HEK293 (cell line): ENCODE data around the gene EREG.

Experiments
- CTCF ChIA-PET: fragments of 350-600 bp; formaldehyde crosslinking; extraction: SDS; loops from one replicate; lab custom pipeline; 2021; ENCODE audit warnings: antibody characterized with exemption; lab: Yijun Ruan, JAX
- POLR2A ChIA-PET: fragments of 300-600 bp; formaldehyde crosslinking; extraction: SDS; loops from one replicate; lab custom pipeline; 2020; ENCODE audit warnings: antibody characterized with exemption, inconsistent platforms; lab: Yijun Ruan, JAX
- H3K27ac ChIP-seq: fragments of 200-500 bp; sonication (Bioruptor generic); 2 replicates; pipeline ENCODE4 v1.5.1; 2014; ENCODE audit warnings: low read depth, low read length, control low read depth, inconsistent platforms; ENCODE audit errors: extremely low read depth
- H3K36me3 ChIP-seq, 2 experiments: fragments of 200-500 bp in 1 of 2; sonication (Bioruptor generic) in 1 of 2; 1 replicate in 1 of 2; 2 replicates in 1 of 2; pipeline ENCODE4 v1.5.1; 2014 to 2017; ENCODE audit warnings: inconsistent platforms in 2 of 2, low read length in 2 of 2; ENCODE audit not compliant: control insufficient read depth in 2 of 2, insufficient read depth in 1 of 2
- H3K4me1 ChIP-seq: fragments of 200-500 bp; sonication (Bioruptor generic); 2 replicates; pipeline ENCODE4 v1.5.1; 2014; ENCODE audit warnings: mild to moderate bottlenecking, low read length, inconsistent platforms; ENCODE audit not compliant: control insufficient read depth, insufficient read depth
- H3K4me3 ChIP-seq: 2 replicates; pipeline ENCODE4 v1.5.1; 2011; ENCODE audit warnings: low read depth, mild to moderate bottlenecking, control low read depth, low read length, moderate library complexity
- H3K9me3 ChIP-seq: fragments of 200-500 bp; sonication (Bioruptor generic); 2 replicates; pipeline ENCODE4 v1.5.1; 2014; ENCODE audit warnings: low read depth, low read length, inconsistent platforms; ENCODE audit not compliant: control insufficient read depth, insufficient read depth
- CTCF ChIP-seq: fragments of 450-650 bp; formaldehyde crosslinking; IDR thresholded peaks from 2 replicates; pipeline ENCODE4 v1.5.1; 2016; ENCODE audit warnings: missing biosample characterization, missing genetic modification characterization
- EGR2 ChIP-seq: fragments of 450-650 bp; formaldehyde crosslinking; IDR thresholded peaks from 2 replicates; pipeline ENCODE4 v1.5.1; 2016; ENCODE audit warnings: low read depth, missing biosample characterization, missing genetic modification characterization
- HOXA7 ChIP-seq: sonication (generic); formaldehyde crosslinking; IDR thresholded peaks from 2 replicates; pipeline ENCODE4 v1.8.1; 2022; ENCODE audit warnings: missing genetic modification reagents, borderline replicate concordance
- INSM2 ChIP-seq: fragments of 450-650 bp; formaldehyde crosslinking; IDR thresholded peaks from 2 replicates; pipeline ENCODE4 v1.5.1; 2016; ENCODE audit warnings: missing biosample characterization, missing genetic modification characterization
- RBAK ChIP-seq: fragments of 450-650 bp; formaldehyde crosslinking; IDR thresholded peaks from 2 replicates; pipeline ENCODE4 v1.5.1; 2016; ENCODE audit warnings: missing biosample characterization, missing genetic modification characterization
- SALL2 ChIP-seq: fragments of 450-650 bp; formaldehyde crosslinking; IDR thresholded peaks from 2 replicates; pipeline ENCODE4 v1.5.0; 2017; ENCODE audit warnings: missing biosample characterization, mild to moderate bottlenecking, missing genetic modification characterization, borderline replicate concordance
- ZEB2 ChIP-seq: fragments of 450-650 bp; formaldehyde crosslinking; IDR thresholded peaks from 2 replicates; pipeline ENCODE4 v1.5.1; 2016; ENCODE audit warnings: missing biosample characterization, missing genetic modification characterization
- ZNF221 ChIP-seq: fragments of 450-650 bp; formaldehyde crosslinking; IDR thresholded peaks from 2 replicates; pipeline ENCODE4 v1.5.1; 2017; ENCODE audit warnings: missing biosample characterization, missing genetic modification characterization, borderline replicate concordance
- ZNF354C ChIP-seq: fragments of 450-650 bp; formaldehyde crosslinking; IDR thresholded peaks from 2 replicates; pipeline ENCODE4 v1.5.1; 2016; ENCODE audit warnings: missing biosample characterization, missing genetic modification characterization, low read depth, borderline replicate concordance
- ZNF404 ChIP-seq: fragments of 450-650 bp; formaldehyde crosslinking; IDR thresholded peaks from 2 replicates; pipeline ENCODE4 v1.5.1; 2017; ENCODE audit warnings: missing biosample characterization, missing genetic modification characterization
- ZNF423 ChIP-seq: fragments of 450-650 bp; formaldehyde crosslinking; IDR thresholded peaks from 2 replicates; pipeline ENCODE4 v1.5.1; 2016; ENCODE audit warnings: missing biosample characterization, missing genetic modification characterization
- ZNF488 ChIP-seq: fragments of 450-650 bp; formaldehyde crosslinking; IDR thresholded peaks from 2 replicates; pipeline ENCODE4 v1.5.1; 2016; ENCODE audit warnings: missing biosample characterization, missing genetic modification characterization
- ZNF510 ChIP-seq: fragments of 450-650 bp; formaldehyde crosslinking; IDR thresholded peaks from 2 replicates; pipeline ENCODE4 v1.5.1; 2018; ENCODE audit warnings: mild to moderate bottlenecking, missing genetic modification characterization, missing biosample characterization; ENCODE audit not compliant: insufficient replicate concordance
- ZNF513 ChIP-seq: fragments of 450-650 bp; IDR thresholded peaks from 2 replicates; pipeline ENCODE4 v1.5.1; 2018; ENCODE audit warnings: missing biosample characterization, missing genetic modification characterization
- ZNF549 ChIP-seq: fragments of 450-650 bp; IDR thresholded peaks from 2 replicates; pipeline ENCODE4 v1.5.1; 2018; ENCODE audit warnings: missing biosample characterization, missing genetic modification characterization, mild to moderate bottlenecking, inconsistent platforms, moderate library complexity
- ZNF600 ChIP-seq: fragments of 450-650 bp; formaldehyde crosslinking; IDR thresholded peaks from 2 replicates; pipeline ENCODE4 v1.5.1; 2016; ENCODE audit warnings: missing biosample characterization, missing genetic modification characterization
- ZNF621 ChIP-seq: fragments of 450-650 bp; formaldehyde crosslinking; IDR thresholded peaks from 2 replicates; pipeline ENCODE4 v1.5.1; 2017; ENCODE audit warnings: missing biosample characterization, missing genetic modification characterization
- ZNF658 ChIP-seq: fragments of 450-650 bp; formaldehyde crosslinking; IDR thresholded peaks from 2 replicates; pipeline ENCODE4; 2016; ENCODE audit warnings: missing biosample characterization, missing genetic modification characterization
- ZNF660 ChIP-seq: fragments of 450-650 bp; IDR thresholded peaks from 2 replicates; pipeline ENCODE4 v1.5.1; 2018; ENCODE audit warnings: missing biosample characterization, mild to moderate bottlenecking, missing genetic modification characterization
- ZNF664 ChIP-seq: fragments of 450-650 bp; formaldehyde crosslinking; IDR thresholded peaks from 2 replicates; pipeline ENCODE4 v1.5.1; 2016; ENCODE audit warnings: missing biosample characterization, missing genetic modification characterization
- ZNF701 ChIP-seq: fragments of 450-650 bp; formaldehyde crosslinking; IDR thresholded peaks from 2 replicates; pipeline ENCODE4 v1.5.1; 2016; ENCODE audit warnings: missing biosample characterization, missing genetic modification characterization
- ZNF777 ChIP-seq: fragments of 450-650 bp; formaldehyde crosslinking; IDR thresholded peaks from 2 replicates; pipeline ENCODE4 v1.5.1; 2017; ENCODE audit warnings: missing biosample characterization, missing genetic modification characterization, borderline replicate concordance
- ZNF792 ChIP-seq: fragments of 450-650 bp; formaldehyde crosslinking; IDR thresholded peaks from 2 replicates; pipeline ENCODE4 v1.5.1; 2016; ENCODE audit warnings: missing biosample characterization, missing genetic modification characterization
- ZNF837 ChIP-seq: fragments of 450-650 bp; formaldehyde crosslinking; IDR thresholded peaks from 2 replicates; pipeline ENCODE4 v1.5.1; 2016; ENCODE audit warnings: missing biosample characterization, missing genetic modification characterization
- ZSCAN23 ChIP-seq: fragments of 450-650 bp; formaldehyde crosslinking; IDR thresholded peaks from 2 replicates; pipeline ENCODE4 v1.5.1; 2016; ENCODE audit warnings: missing biosample characterization, missing genetic modification characterization
- ZSCAN5A ChIP-seq: fragments of 450-650 bp; formaldehyde crosslinking; IDR thresholded peaks from 2 replicates; pipeline ENCODE4 v1.5.1; 2016; ENCODE audit warnings: missing biosample characterization, missing genetic modification characterization

EREG gene

GRCh38 chr4:74366367-74366911 is 1.5 kb downstream of the EREG start:
- POLR2A ChIA-PET, result no interaction called here

GRCh38 chr4:74367656-74368290 is 2.8 kb downstream of the EREG start:
- CTCF ChIA-PET, result interaction anchor here (0.7 kb wide), 1 partner anchor 179 kb away, joined by 3 read pairs; no protein-coding TSS in a partner anchor
- POLR2A ChIA-PET, result no interaction called here
- H3K36me3 ChIP-seq, result no peaks in the 10 kb centered on the region
- TF ChIP-seq ZSCAN23 (tag by site-specific recombination) (no peak), ZNF658 (no peak), ZNF423 (tag by site-specific recombination) (no peak), ZNF660 (tag by site-specific recombination) (no peak), INSM2 (tag by site-specific recombination) (no peak), ZNF221 (tag by site-specific recombination) (no peak), ZNF792 (tag by site-specific recombination) (no peak), ZNF549 (tag by site-specific recombination) (no peak), ZNF837 (tag by site-specific recombination) (no peak), ZEB2 (tag by site-specific recombination) (no peak), ZNF354C (tag by site-specific recombination) (no peak), ZNF510 (no peak), HOXA7 (CRISPR knock-in tag) (no peak), EGR2 (tag by site-specific recombination) (no peak), ZNF777 (no peak), ZNF404 (tag by site-specific recombination) (no peak), ZNF600 (tag by site-specific recombination) (no peak), ZNF701 (tag by site-specific recombination) (no peak), CTCF (no peak), ZNF621 (tag by site-specific recombination) (no peak)
- H3K4me3 ChIP-seq, result no peak overlapping the region
- H3K9me3 ChIP-seq, result no peaks in the 10 kb centered on the region
- no peaks in the 10 kb centered on the region for H3K4me1 ChIP-seq
- no peak overlapping the region for H3K27ac ChIP-seq

More at GRCh38 chr4:74366367-74366911, 1.5 kb downstream of the EREG start:
- Histone ChIP-seq H3K4me1 (no peaks in the 10 kb centered on the region), H3K9me3 (no peaks in the 10 kb centered on the region), H3K27ac (no peak overlapping the region), H3K4me3 (no peak overlapping the region), H3K36me3 (no peaks in the 10 kb centered on the region)
- CTCF ChIA-PET, result interaction anchor here (0.6 kb wide), 1 partner anchor 88 kb away, joined by 3 read pairs; no protein-coding TSS in a partner anchor
- 0 out of 2 replicates have a peak, but pooled peaks have one; percentile 8 for TF ChIP-seq ZNF664 (tag by site-specific recombination)
- TF ChIP-seq RBAK (tag by site-specific recombination), result no peak
- no peak for TF ChIP-seq ZNF513 (tag by site-specific recombination)
- no peak for TF ChIP-seq ZSCAN5A
- no peak for TF ChIP-seq ZNF488 (tag by site-specific recombination)
- TF ChIP-seq SALL2 (tag by site-specific recombination), result no peak
